HepG2 (cell line): ENCODE results near the gene MARK2. TPM values are rescaled to one million over a fixed set of nuclear protein-coding genes. Genes with fewer than 3 reads are reported as not detected.

Experiments used
- BRCA1 ChIP-seq: sonication (generic); formaldehyde crosslinking; IDR thresholded peaks from 2 replicates; pipeline ENCODE4 v1.4.0; 2020; ENCODE audit warnings: missing genetic modification reagents
- CC2D1A ChIP-seq: sonication (generic); formaldehyde crosslinking; IDR thresholded peaks from 2 replicates; pipeline ENCODE4 v1.8.1; 2023; ENCODE audit warnings: mild to moderate bottlenecking, missing genetic modification reagents
- CEBPG ChIP-seq: IDR thresholded peaks from 2 replicates; pipeline ENCODE4 v1.6.1; 2016
- CHD4 ChIP-seq: fragments of 200-600 bp; sonication (generic); IDR thresholded peaks from 2 replicates; pipeline ENCODE4 v1.7.0; 2017; ENCODE audit warnings: mild to moderate bottlenecking, low read length, borderline replicate concordance
- DPF2 ChIP-seq: sonication (generic); formaldehyde crosslinking; IDR thresholded peaks from 2 replicates; pipeline ENCODE4 v1.4.0; 2020; ENCODE audit warnings: mild to moderate bottlenecking, low read depth, missing genetic modification reagents, borderline replicate concordance
- EED ChIP-seq: sonication (generic); formaldehyde crosslinking; IDR thresholded peaks from 2 replicates; pipeline ENCODE4 v1.5.0; 2020; ENCODE audit warnings: mild to moderate bottlenecking, missing genetic modification reagents
- FOSL2 ChIP-seq: sonication (generic); formaldehyde crosslinking; IDR thresholded peaks from 2 replicates; pipeline ENCODE4 v1.4.0; 2020; ENCODE audit warnings: missing genetic modification reagents
- FOXO1 ChIP-seq: sonication (generic); formaldehyde crosslinking; IDR thresholded peaks from 2 replicates; pipeline ENCODE4 v1.4.0; 2020; ENCODE audit warnings: missing genetic modification reagents
- HMG20A ChIP-seq: IDR thresholded peaks from 2 replicates; pipeline ENCODE4 v1.6.1; 2016; ENCODE audit warnings: borderline replicate concordance
- KIAA2018 ChIP-seq: sonication (generic); formaldehyde crosslinking; IDR thresholded peaks from 2 replicates; pipeline ENCODE4 v1.5.0; 2020; ENCODE audit warnings: mild to moderate bottlenecking, missing genetic modification reagents, borderline replicate concordance
- KLF12 ChIP-seq: sonication (generic); formaldehyde crosslinking; IDR thresholded peaks from 2 replicates; pipeline ENCODE4 v1.4.0; 2020; ENCODE audit warnings: missing genetic modification reagents, borderline replicate concordance
- NCOA1 ChIP-seq: sonication (generic); formaldehyde crosslinking; IDR thresholded peaks from 2 replicates; pipeline ENCODE4 v1.9.0; 2021; ENCODE audit warnings: missing genetic modification reagents
- PHB2 ChIP-seq: fragments of 450-650 bp; IDR thresholded peaks from 2 replicates; pipeline ENCODE4 v1.6.1; 2018; ENCODE audit not compliant: partially characterized antibody
- SALL1 ChIP-seq: sonication (generic); formaldehyde crosslinking; IDR thresholded peaks from 2 replicates; pipeline ENCODE4 v1.8.0; 2022; ENCODE audit warnings: mild to moderate bottlenecking, missing genetic modification reagents
- SMC3 ChIP-seq: IDR thresholded peaks from 2 replicates; pipeline ENCODE4 v1.6.1; 2011; ENCODE audit warnings: low read length, improper control_type of control experiment
- TEAD3 ChIP-seq: optimal IDR thresholded peaks from 2 replicates; pipeline ENCODE3; 2016; ENCODE audit warnings: borderline replicate concordance
- TIGD3 ChIP-seq: sonication (generic); formaldehyde crosslinking; IDR thresholded peaks from 2 replicates; pipeline ENCODE4 v1.5.1; 2020; ENCODE audit warnings: mild to moderate bottlenecking, missing genetic modification reagents, borderline replicate concordance
- ZFYVE20 ChIP-seq: sonication (generic); formaldehyde crosslinking; IDR thresholded peaks from 2 replicates; pipeline ENCODE4 v1.8.0; 2023; ENCODE audit warnings: low read depth, mild to moderate bottlenecking, moderate library complexity, missing genetic modification reagents, borderline replicate concordance
- ZNF101 ChIP-seq: sonication (generic); formaldehyde crosslinking; IDR thresholded peaks from 2 replicates; pipeline ENCODE4 v1.4.0; 2020; ENCODE audit warnings: mild to moderate bottlenecking, low read depth, missing genetic modification reagents, borderline replicate concordance
- ZNF30 ChIP-seq: sonication (generic); formaldehyde crosslinking; IDR thresholded peaks from 2 replicates; pipeline ENCODE4 v1.5.0; 2020; ENCODE audit warnings: mild to moderate bottlenecking, missing genetic modification reagents
- ZNF678 ChIP-seq: sonication (generic); formaldehyde crosslinking; IDR thresholded peaks from 2 replicates; pipeline ENCODE4 v1.4.0; 2020; ENCODE audit warnings: mild to moderate bottlenecking, missing genetic modification reagents
- ZNF720 ChIP-seq: sonication (generic); formaldehyde crosslinking; IDR thresholded peaks from 2 replicates; pipeline ENCODE4 v1.4.0; 2020; ENCODE audit warnings: missing genetic modification reagents
- polyA plus RNA-seq, 8 experiments: library from polyadenylated mRNA; depleted of rRNA in 3 of 8; stranded (reverse) in 7 of 8; unstranded in 1 of 8; fragments of >200 nt; fragmentation: Illumina TruSeq in 4 of 8; extraction: Trizol in 4 of 8; gene quantifications; 2 replicates each; pipeline versions ENCODE4 v1.2.1 to v1.2.3, GENCODE V29; 2011 to 2016; ENCODE audit warnings: low read depth in 4 of 8, missing spikeins in 1 of 8, mixed read lengths in 1 of 8; ENCODE audit not compliant: insufficient read depth in 1 of 8
- total RNA-seq, 5 experiments: library from RNA; depleted of rRNA; stranded (reverse); fragments of >200 nt; fragmentation: Illumina TruSeq; extraction: Trizol; gene quantifications; 2 replicates each; pipeline ENCODE4 v1.2.3, GENCODE V29; 2016; ENCODE audit warnings: low read depth in 1 of 5

The MARK2 gene
- total and polyA plus RNA-seq, 2 of the 13 experiments (the other 11 are each of a cell fraction or from before 2014, with no cell fraction given) = 13.5 to 13.9 TPM

- no peak for TF ChIP-seq PHB2
- TF ChIP-seq ZFYVE20 = no peak
- TF ChIP-seq FOXO1 (CRISPR knock-in tag) = 0 out of 2 replicates have a peak, but pooled peaks have one; percentile 13
- TF ChIP-seq TIGD3 (CRISPR knock-in tag) = no peak
- TF ChIP-seq CC2D1A (CRISPR knock-in tag) = no peak
- TF ChIP-seq SALL1 (CRISPR knock-in tag) = 0 out of 2 replicates have a peak, but pooled peaks have one; percentile 6
- TF ChIP-seq EED (CRISPR knock-in tag) = no peak
- TF ChIP-seq FOSL2 (CRISPR knock-in tag) = 0 out of 2 replicates have a peak, but pooled peaks have one; percentile 41
- TF ChIP-seq CEBPG = peak; percentile 79
- TF ChIP-seq BRCA1 (CRISPR knock-in tag) = no peak
- TF ChIP-seq CHD4 = no peak
- no peak for TF ChIP-seq KLF12 (CRISPR knock-in tag)
- no peak for TF ChIP-seq ZNF30 (CRISPR knock-in tag)
- no peak for TF ChIP-seq KIAA2018 (CRISPR knock-in tag)
- TF ChIP-seq DPF2 (CRISPR knock-in tag) = no peak
- TF ChIP-seq ZNF101 (CRISPR knock-in tag) = no peak
- no peak for TF ChIP-seq NCOA1 (CRISPR knock-in tag)
- no peak for TF ChIP-seq ZNF720 (CRISPR knock-in tag)
- TF ChIP-seq SMC3 = no peak
- TF ChIP-seq HMG20A (CRISPR knock-in tag) = no peak
- no peak for TF ChIP-seq ZNF678 (CRISPR knock-in tag)
- TF ChIP-seq TEAD3 (CRISPR knock-in tag) = no peak
Observed at GRCh38 chr11:63858628-63859550, 20.0 kb downstream of the MARK2 start (continued).
